GM23248 (cell line): ENCODE measurements around the gene LIME1. TPM values are rescaled to one million over a fixed set of nuclear protein-coding genes. Genes with fewer than 3 reads are reported as not detected.

ENCODE experiments used
- DNase-seq: peaks from one replicate; pipeline ENCODE4 v3.0.0-alpha.2; 2015
- H2AFZ ChIP-seq: fragments of 200-600 bp; sonication (generic); 2 replicates; pipeline ENCODE4 v1.6.1; 2016; ENCODE audit warnings: antibody characterized with exemption
- H3F3A ChIP-seq: fragments of 200-600 bp; sonication (generic); 2 replicates; pipeline ENCODE4 v1.6.1; 2016; ENCODE audit warnings: mild to moderate bottlenecking, antibody characterized with exemption, mixed run types; ENCODE audit not compliant: insufficient read depth
- H3K27ac ChIP-seq: fragments of 200-600 bp; sonication (generic); 2 replicates; pipeline ENCODE4 v1.5.1; 2016; ENCODE audit warnings: mild to moderate bottlenecking
- H3K27me3 ChIP-seq: fragments of 200-600 bp; sonication (generic); replicated peaks from 2 replicates; pipeline ENCODE4 v1.6.1; 2016; ENCODE audit warnings: mild to moderate bottlenecking; ENCODE audit not compliant: insufficient read depth
- H3K36me3 ChIP-seq: fragments of 200-600 bp; sonication (generic); 2 replicates; pipeline ENCODE4 v1.6.1; 2016; ENCODE audit warnings: low read depth, mild to moderate bottlenecking
- H3K4me1 ChIP-seq: fragments of 200-600 bp; sonication (generic); 2 replicates; pipeline ENCODE4 v1.6.1; 2016; ENCODE audit warnings: mild to moderate bottlenecking; ENCODE audit not compliant: insufficient read depth
- H3K4me2 ChIP-seq: fragments of 200-600 bp; sonication (generic); one replicate; pipeline ENCODE4 v1.6.1; 2016; ENCODE audit warnings: mild to moderate bottlenecking; ENCODE audit not compliant: unreplicated experiment
- H3K4me3 ChIP-seq: fragments of 200-600 bp; sonication (generic); 2 replicates; pipeline ENCODE4 v1.5.1; 2016; ENCODE audit warnings: mild to moderate bottlenecking
- H3K79me2 ChIP-seq: fragments of 200-600 bp; sonication (generic); 2 replicates; pipeline ENCODE4 v1.6.1; 2016; ENCODE audit warnings: mild to moderate bottlenecking; ENCODE audit not compliant: insufficient read depth
- H3K9ac ChIP-seq: fragments of 200-600 bp; sonication (generic); 2 replicates; pipeline ENCODE4 v1.6.1; 2016; ENCODE audit warnings: mild to moderate bottlenecking
- H3K9me2 ChIP-seq: fragments of 200-600 bp; sonication (generic); 2 replicates; pipeline ENCODE4 v1.6.1; 2016; ENCODE audit warnings: mixed run types, mild to moderate bottlenecking, moderate library complexity; ENCODE audit not compliant: insufficient read depth
- H3K9me3 ChIP-seq: fragments of 200-600 bp; sonication (generic); one replicate; pipeline ENCODE4 v1.6.1; 2017; ENCODE audit warnings: low read depth
- H4K20me1 ChIP-seq: fragments of 200-600 bp; sonication (generic); 2 replicates; pipeline ENCODE4 v1.6.0; 2016; ENCODE audit not compliant: insufficient read depth
- EZH2 ChIP-seq: fragments of 200-600 bp; sonication (generic); IDR thresholded peaks from 2 replicates; pipeline ENCODE4 v1.6.1; 2018; ENCODE audit warnings: antibody characterized with exemption, mild to moderate bottlenecking; ENCODE audit not compliant: insufficient read depth, poor library complexity, severe bottlenecking
- EZH2phosphoT487 ChIP-seq: fragments of 200-600 bp; sonication (generic); IDR thresholded peaks from 2 replicates; pipeline ENCODE4 v1.6.1; 2018; ENCODE audit warnings: antibody characterized with exemption, moderate library complexity, mild to moderate bottlenecking, low read depth; ENCODE audit not compliant: insufficient read depth
- WGBS, 2 experiments: methylation state at CpG; one replicate each; pipeline ENCODE4 v1.1.6; 2015 to 2017; ENCODE audit warnings: low lambda C conversion rate in 2 of 2, low coverage in 1 of 2; ENCODE audit errors: missing lambda C conversion rate in 2 of 2; 5-methylcytosine and 5-hydroxymethylcytosine counted together
- in situ Hi-C: fragments of 300-500 bp; cut with MboI; formaldehyde crosslinking; loops from 2 replicates; pipeline ENCODE4 v1.15.0; 2020
- polyA plus RNA-seq: library from polyadenylated mRNA; unstranded; fragments of >200 nt; fragmentation: Nextera tagmentation; extraction: Ambion mirVana; gene quantifications from 2 replicates; pipeline ENCODE4 v1.2.1, GENCODE V29; 2016
- total RNA-seq: library from RNA; depleted of rRNA; stranded (reverse); fragments of >200 nt; shearing (Covaris generic); gene quantifications from 2 replicates; pipeline ENCODE4 v1.2.3, GENCODE V29; 2014

LIME1 gene
- total and polyA plus RNA-seq, 2 experiments from 2014 or later: 3.7 to 14.1 TPM

DNA sequence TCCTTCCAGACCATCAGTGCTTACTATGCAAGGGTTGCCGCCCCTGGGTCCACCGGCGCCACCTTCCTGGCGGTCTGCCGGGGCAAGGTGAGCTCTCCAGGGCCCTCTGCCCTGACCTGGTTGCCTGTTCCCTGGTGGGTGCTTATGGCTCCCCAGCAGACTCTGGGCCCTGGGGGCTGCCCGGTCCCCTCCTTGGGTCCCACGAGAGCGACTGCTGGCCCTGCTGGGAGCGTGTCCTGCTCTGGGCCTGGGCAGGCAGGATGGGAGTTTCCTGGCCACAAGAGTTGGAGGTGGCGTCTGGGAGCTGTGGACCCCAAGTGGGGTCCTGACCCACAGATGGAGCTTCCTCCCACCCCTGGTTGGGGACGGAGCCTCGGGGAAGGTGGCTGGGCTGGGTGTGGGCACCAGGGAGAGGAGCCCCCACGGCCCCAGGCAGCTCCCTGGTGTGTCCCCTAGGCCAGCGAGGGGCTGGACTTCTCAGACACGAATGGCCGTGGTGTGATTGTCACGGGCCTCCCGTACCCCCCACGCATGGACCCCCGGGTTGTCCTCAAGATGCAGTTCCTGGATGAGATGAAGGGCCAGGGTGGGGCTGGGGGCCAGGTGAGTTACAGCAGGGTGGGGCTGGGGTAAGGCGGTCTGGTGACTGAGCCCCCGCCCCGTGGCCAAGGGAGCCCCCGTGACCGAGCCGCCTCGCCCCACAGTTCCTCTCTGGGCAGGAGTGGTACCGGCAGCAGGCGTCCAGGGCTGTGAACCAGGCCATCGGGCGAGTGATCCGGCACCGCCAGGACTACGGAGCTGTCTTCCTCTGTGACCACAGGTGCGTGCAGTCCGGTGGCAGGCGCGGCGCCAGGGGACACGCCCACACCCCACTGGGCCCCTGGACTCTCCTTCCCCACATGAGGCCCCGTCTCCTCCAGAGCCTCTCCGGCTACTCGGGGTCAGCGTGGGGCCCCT, 47.1 kb upstream of the LIME1 start:
- Histone ChIP-seq H3K4me3 (no peak overlapping the region), H3K27me3 (no peaks in the 10 kb centered on the region), H3K27ac (no peak overlapping the region), H2AFZ (no peak overlapping the region), H3K79me2 (no peaks in the 10 kb centered on the region), H4K20me1 (no peaks in the 10 kb centered on the region), H3K36me3 (no peaks in the 10 kb centered on the region), H3F3A (peaks cover 14% of the 10 kb centered on the region; the same call in 1 of the 2 replicates), H3K9ac (no peak overlapping the region), H3K4me1 (peaks cover 21% of the 10 kb centered on the region), H3K4me2 (no peak overlapping the region), H3K9me2 (no peaks in the 10 kb centered on the region), H3K9me3 (no peaks in the 10 kb centered on the region)
- WGBS, 2 experiments: 91 to 95% methylated on average over 26 to 41 of the region's 44 CpGs
- TF ChIP-seq EZH2: no peak
- no peak for TF ChIP-seq EZH2phosphoT487
- in situ Hi-C loops: no loop called here
- no peak for DNase-seq

DNA sequence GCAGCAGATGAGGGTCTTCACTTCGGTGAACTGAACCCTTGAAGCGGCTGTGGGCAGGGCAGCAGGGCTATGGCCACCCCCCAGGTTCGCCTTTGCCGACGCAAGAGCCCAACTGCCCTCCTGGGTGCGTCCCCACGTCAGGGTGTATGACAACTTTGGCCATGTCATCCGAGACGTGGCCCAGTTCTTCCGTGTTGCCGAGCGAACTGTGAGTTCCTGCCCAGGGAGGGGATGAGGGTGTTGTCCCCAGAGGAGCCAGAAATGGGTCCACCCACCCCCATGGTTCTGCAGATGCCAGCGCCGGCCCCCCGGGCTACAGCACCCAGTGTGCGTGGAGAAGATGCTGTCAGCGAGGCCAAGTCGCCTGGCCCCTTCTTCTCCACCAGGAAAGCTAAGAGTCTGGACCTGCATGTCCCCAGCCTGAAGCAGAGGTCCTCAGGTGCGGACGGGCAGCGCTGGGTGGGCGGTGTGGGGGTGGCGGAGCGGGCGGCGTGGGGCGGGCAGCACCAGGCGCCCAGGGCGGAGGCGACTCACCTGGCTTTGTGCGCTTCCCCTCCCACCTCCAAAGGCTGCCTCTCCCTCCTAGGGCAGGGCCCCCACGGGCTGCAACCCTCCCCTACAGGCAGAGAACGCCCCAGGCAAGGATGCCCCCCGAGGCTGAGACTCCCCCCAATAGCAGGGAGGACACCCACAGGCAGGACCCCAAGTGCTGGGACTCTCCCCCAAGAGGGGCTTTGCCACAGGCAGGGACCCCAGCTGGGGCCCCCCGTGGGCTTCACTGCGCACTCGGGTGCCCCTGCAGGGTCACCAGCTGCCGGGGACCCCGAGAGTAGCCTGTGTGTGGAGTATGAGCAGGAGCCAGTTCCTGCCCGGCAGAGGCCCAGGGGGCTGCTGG, 46.2 kb upstream of the LIME1 start:
- no peaks in the 10 kb centered on the region for H3K79me2 ChIP-seq
- in situ Hi-C loops: no loop called here
- 91 to 93% methylated on average over 26 to 40 of the region's 40 CpGs for WGBS, 2 experiments
- H3F3A ChIP-seq: peaks cover 13% of the 10 kb centered on the region; the same call in 1 of the 2 replicates
- no peak for DNase-seq
- no peak overlapping the region for H3K9ac ChIP-seq
- H3K4me1 ChIP-seq: peaks cover 21% of the 10 kb centered on the region
- no peaks in the 10 kb centered on the region for H4K20me1 ChIP-seq
- no peaks in the 10 kb centered on the region for H3K36me3 ChIP-seq
- H3K4me3 ChIP-seq: no peak overlapping the region
- no peak overlapping the region for H3K4me2 ChIP-seq
- no peak overlapping the region for H3K27ac ChIP-seq
- TF ChIP-seq EZH2phosphoT487: no peak
- TF ChIP-seq EZH2: no peak
- no peak overlapping the region for H2AFZ ChIP-seq
- no peaks in the 10 kb centered on the region for H3K9me3 ChIP-seq
- H3K27me3 ChIP-seq: no peaks in the 10 kb centered on the region
- no peaks in the 10 kb centered on the region for H3K9me2 ChIP-seq

DNA sequence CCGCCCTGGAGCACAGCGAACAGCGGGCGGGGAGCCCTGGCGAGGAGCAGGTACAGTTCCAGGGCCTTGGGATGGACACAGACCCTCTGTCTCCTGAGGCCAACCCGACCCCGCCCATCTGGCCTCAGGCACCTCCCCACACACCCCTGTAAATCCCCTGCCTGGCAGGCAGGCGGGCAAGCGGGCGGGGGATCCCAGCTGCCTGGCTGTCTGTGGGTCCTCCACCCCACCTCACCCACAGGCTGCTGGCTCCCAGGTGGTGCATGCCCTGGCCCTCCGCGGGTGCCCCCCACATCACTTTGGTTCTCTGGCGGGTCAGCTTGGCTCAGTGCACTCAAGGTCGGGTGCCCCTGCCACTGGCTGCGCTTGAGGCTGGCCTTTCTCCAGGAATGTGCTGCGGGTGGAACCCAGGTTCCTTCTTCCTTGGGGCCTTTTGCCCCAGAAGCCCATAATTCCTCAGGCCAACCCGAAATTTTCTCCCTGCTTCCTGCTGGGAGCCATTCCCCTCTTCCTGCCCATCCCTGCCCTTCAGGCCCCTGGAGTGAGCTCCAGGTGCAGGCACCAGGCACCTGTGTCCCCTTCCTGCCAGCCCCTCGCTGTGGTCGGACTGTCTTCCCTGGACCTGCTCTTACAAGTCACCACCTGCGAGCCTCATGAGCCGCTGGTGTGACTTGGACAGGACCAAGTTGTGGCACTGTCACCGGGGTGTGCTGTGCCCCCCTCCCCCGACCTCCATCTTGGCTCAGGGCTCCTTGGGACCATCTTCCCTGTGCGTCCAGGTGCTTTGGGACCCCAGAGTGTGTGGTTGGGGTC, 45.4 kb upstream of the LIME1 start:
- Histone ChIP-seq H2AFZ (no peak overlapping the region), H3K4me1 (peaks cover 17% of the 10 kb centered on the region), H3K27me3 (no peaks in the 10 kb centered on the region), H3K4me3 (no peak overlapping the region), H4K20me1 (no peaks in the 10 kb centered on the region), H3K36me3 (no peaks in the 10 kb centered on the region), H3K27ac (no peak overlapping the region), H3K9me2 (no peaks in the 10 kb centered on the region), H3F3A (peaks cover 10% of the 10 kb centered on the region; the same call in 1 of the 2 replicates), H3K9ac (no peak overlapping the region), H3K9me3 (no peaks in the 10 kb centered on the region), H3K4me2 (no peak overlapping the region), H3K79me2 (no peaks in the 10 kb centered on the region)
- no peak for DNase-seq
- no peak for TF ChIP-seq EZH2
- TF ChIP-seq EZH2phosphoT487: no peak
- in situ Hi-C loops: no loop called here
- WGBS, 2 experiments: 88 to 92% methylated on average over 22 to 24 of the region's 24 CpGs
